Lower lobe of right lung (tissue), 2 donors: ENCODE results near the gene RWDD4. TPM values are rescaled to one million over a fixed set of nuclear protein-coding genes. Genes with fewer than 3 reads are reported as not detected.

Experiments used
- ATAC-seq, 2 donors: fragments of 200-7000 bp; cut with Tn5 transposase; one replicate each; pipeline ENCODE4 v1.9.1; 2020 to 2022; ENCODE audit warnings: mild to moderate bottlenecking in 2 of 2, moderate library complexity in 2 of 2
- DNase-seq: peaks from one replicate; pipeline ENCODE4 v3.0.0-alpha.2; 2020
- H3K27ac ChIP-seq: fragments of 200-600 bp; one replicate; pipeline ENCODE4 v1.8.0; 2022
- H3K27me3 ChIP-seq: fragments of 200-600 bp; one replicate; pipeline ENCODE4 v1.8.0; 2022; ENCODE audit warnings: low read depth
- H3K36me3 ChIP-seq: fragments of 200-600 bp; one replicate; pipeline ENCODE4 v1.8.0; 2022; ENCODE audit warnings: mild to moderate bottlenecking
- H3K4me1 ChIP-seq: fragments of 200-600 bp; one replicate; pipeline ENCODE4 v1.8.0; 2022
- H3K4me3 ChIP-seq: fragments of 200-600 bp; one replicate; pipeline ENCODE4 v1.8.0; 2022; ENCODE audit warnings: mild to moderate bottlenecking
- H3K9me3 ChIP-seq: fragments of 200-600 bp; one replicate; pipeline ENCODE4 v1.8.0; 2022
- intact Hi-C: fragments of 100-400 bp; cut with DNase I; formaldehyde crosslinking; loops from one replicate; pipeline ENCODE4 v1.11.0; 2022
- total RNA-seq: library from RNA; stranded (reverse); fragmentation: NEBNext Ultra II Directional; extraction: Animal tissue kit (Norgen Biotek cat#: 25700); gene quantifications from one replicate; pipeline ENCODE4 v1.2.1, GENCODE V29; 2021
- TF ChIP-seq, protein P1 (sequence below): fragments of 200-600 bp; IDR thresholded peaks from one replicate; pipeline ENCODE4 v1.8.0; 2022; ENCODE audit warnings: antibody characterized with exemption, mild to moderate bottlenecking
- donor health status: DM: no; HTN: yes; CAD: no; lungs with severe emphysema.

RWDD4 gene
- total RNA-seq, 1 donor from 2014 or later = 16.2 TPM

DNA sequence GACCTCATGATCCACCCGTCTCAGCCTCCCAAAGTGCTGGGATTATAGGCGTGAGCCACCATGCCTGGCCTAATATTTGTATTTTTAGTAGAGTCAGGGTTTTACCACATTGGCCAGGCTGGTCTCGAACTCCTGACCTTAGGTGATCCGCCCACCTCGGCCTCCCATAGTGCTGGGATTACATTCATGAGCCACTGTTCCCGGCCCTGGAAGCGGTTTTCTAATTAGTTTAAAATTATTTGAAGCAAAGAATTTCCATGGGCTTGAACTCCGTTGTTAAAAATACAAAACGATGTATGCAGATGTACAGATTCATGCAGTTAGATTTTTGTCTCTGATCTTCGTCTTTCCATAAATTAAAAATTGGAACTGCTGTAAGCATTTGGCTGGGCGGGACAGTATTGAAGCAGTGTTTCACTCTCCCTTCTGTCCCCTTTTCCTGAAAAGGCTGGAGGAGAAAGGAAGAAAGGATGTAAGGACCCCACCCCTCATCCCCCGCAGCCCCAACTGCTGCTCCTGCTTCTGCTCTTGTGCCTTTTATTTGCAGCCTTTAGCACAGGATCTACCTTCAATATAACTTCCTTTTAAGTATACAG lies 12.1 kb upstream of the RWDD4 start:
- no peaks in the 10 kb centered on the region for H3K27me3 ChIP-seq
- peaks cover 94% of the 10 kb centered on the region for H3K36me3 ChIP-seq
- TF ChIP-seq, protein P1, sequence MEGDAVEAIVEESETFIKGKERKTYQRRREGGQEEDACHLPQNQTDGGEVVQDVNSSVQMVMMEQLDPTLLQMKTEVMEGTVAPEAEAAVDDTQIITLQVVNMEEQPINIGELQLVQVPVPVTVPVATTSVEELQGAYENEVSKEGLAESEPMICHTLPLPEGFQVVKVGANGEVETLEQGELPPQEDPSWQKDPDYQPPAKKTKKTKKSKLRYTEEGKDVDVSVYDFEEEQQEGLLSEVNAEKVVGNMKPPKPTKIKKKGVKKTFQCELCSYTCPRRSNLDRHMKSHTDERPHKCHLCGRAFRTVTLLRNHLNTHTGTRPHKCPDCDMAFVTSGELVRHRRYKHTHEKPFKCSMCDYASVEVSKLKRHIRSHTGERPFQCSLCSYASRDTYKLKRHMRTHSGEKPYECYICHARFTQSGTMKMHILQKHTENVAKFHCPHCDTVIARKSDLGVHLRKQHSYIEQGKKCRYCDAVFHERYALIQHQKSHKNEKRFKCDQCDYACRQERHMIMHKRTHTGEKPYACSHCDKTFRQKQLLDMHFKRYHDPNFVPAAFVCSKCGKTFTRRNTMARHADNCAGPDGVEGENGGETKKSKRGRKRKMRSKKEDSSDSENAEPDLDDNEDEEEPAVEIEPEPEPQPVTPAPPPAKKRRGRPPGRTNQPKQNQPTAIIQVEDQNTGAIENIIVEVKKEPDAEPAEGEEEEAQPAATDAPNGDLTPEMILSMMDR = no peak
- DNase-seq (no peak), ATAC-seq (no peak)
- no peak overlapping the region for H3K27ac ChIP-seq
- no peaks in the 10 kb centered on the region for H3K9me3 ChIP-seq
- intact Hi-C loops = no loop called here
- H3K4me1 ChIP-seq = no peaks in the 10 kb centered on the region
- no peak overlapping the region for H3K4me3 ChIP-seq

DNA sequence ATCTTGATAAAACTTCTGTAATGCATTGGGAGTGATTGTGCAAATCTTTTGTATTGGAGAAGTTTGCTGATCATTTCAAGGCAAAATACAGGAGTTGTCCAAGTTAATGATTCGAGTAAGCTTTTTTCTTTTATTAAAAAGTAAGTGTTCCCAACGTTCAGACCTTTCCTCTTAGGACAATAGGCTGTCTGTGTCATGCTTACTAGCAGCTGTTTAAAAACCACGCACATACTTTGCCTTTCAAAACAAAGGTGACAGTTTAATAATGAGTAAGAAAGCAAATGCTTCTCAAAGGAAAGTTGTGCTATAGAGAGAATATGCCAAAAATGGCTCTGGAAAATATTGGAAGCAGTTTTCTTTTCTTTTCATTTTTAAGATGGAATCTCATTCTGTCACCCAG lies 11.3 kb upstream of the RWDD4 start:
- H3K27me3 ChIP-seq = no peaks in the 10 kb centered on the region
- H3K4me3 ChIP-seq = no peak overlapping the region
- DNase-seq (no peak), ATAC-seq (no peak)
- no peaks in the 10 kb centered on the region for H3K9me3 ChIP-seq
- H3K27ac ChIP-seq = no peak overlapping the region
- peaks cover 6% of the 10 kb centered on the region for H3K4me1 ChIP-seq
- peaks cover 94% of the 10 kb centered on the region for H3K36me3 ChIP-seq
- TF ChIP-seq, protein P1 = no peak
- intact Hi-C loops = no loop called here

DNA sequence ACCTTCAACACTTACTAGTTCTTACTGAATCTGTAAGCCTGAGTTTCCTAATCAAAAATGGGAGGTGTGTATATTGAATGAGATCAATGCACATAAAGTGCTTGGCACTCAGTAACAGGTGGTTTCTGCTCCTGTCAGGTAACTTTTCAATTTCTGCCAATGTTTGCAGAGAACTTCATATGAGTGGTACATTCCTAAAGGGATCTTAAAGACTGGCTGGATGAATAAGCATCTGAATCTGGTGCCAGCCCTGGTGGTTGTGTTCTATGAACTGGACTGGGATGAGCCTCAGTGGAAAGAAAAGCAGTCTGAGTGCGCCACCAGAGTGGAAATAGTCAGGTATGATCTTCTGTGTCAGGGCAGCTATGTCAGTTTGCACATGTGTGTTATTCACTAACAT lies 7.1 kb upstream of the RWDD4 start:
- no peaks in the 10 kb centered on the region for H3K27me3 ChIP-seq
- no peaks in the 10 kb centered on the region for H3K9me3 ChIP-seq
- peaks cover 6% of the 10 kb centered on the region for H3K4me1 ChIP-seq
- no peak overlapping the region for H3K4me3 ChIP-seq
- TF ChIP-seq, protein P1 = no peak
- intact Hi-C loops = no loop called here
- no peak overlapping the region for H3K27ac ChIP-seq
- peaks cover 59% of the 10 kb centered on the region for H3K36me3 ChIP-seq
- DNase-seq = no peak
- peak; percentile 73 to 85 for ATAC-seq

DNA sequence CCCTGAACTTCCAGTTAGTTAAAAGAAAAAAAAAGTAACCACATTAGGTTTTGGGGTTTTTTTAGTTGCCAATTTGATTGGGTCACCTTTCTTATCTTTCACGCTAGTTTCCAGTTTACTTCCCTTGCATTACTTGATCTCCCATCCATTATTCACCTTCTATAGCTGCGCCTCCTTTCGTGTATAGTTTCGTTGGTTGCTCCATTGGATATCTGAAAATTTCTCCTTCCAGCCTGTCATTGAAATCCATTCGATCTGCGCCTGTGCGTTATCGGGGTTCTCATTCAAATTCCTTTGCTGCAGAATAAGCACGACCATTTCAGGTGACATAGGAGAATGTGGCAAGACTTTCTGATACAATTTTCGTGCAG lies 872 bp upstream of the RWDD4 start:
- intact Hi-C loops = no loop called here
- DNase-seq = no peak
- Histone ChIP-seq H3K36me3 (peaks cover 5% of the 10 kb centered on the region), H3K27ac (peak overlapping the region; percentile 96), H3K4me1 (peaks cover 24% of the 10 kb centered on the region), H3K9me3 (no peaks in the 10 kb centered on the region), H3K4me3 (peak overlapping the region; percentile 88), H3K27me3 (no peaks in the 10 kb centered on the region)
- ATAC-seq = no peak
- TF ChIP-seq, protein P1 = no peak

DNA sequence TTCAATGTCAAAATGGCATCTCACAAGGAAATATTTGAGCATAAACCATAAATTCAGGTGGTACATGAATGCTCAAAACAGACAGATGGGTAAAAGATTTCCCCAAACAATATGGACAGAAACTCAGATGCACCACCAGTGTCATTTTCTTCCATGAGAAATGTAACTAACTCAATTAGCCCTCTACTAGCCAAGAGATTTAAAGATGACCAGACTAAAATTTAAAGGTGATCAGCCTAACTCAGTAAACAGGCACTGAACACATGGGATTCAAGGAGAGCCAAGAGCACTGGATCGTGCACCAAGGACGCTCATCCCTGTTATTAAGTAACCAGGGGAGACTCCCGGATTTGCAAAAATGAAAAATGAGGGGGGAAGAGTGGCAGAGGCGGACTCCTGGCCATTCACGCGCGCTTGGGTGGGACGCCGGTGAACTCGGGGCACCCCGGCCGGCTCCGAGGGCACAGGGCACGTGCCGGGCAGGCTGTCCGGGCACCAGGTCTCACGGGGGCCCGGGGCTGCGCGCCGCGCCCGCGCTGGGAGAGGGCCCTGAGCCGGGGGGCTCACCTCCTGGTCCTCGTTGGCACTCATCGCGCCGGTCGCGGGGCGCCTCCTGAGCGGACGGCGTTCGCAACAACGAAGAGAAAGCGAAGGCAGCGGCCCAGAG lies 490 bp downstream of the RWDD4 start:
- ATAC-seq = peak; percentile 68 to 70
- H3K27ac ChIP-seq = peak overlapping the region; percentile 96
- DNase-seq = peak; percentile 50
- H3K36me3 ChIP-seq = peaks cover 18% of the 10 kb centered on the region
- intact Hi-C loops = no loop called here
- H3K27me3 ChIP-seq = no peaks in the 10 kb centered on the region
- TF ChIP-seq, protein P1 = no peak
- H3K4me1 ChIP-seq = peaks cover 24% of the 10 kb centered on the region
- no peaks in the 10 kb centered on the region for H3K9me3 ChIP-seq
- H3K4me3 ChIP-seq = peak overlapping the region; percentile 88
